Measurements from ENCODE around the gene PARD6B. TPM values are rescaled to one million over a fixed set of nuclear protein-coding genes. Genes with fewer than 3 reads are reported as not detected.
"Not testable (repeated sequence)": the region's sequence is repeated elsewhere in the genome, so short reads cannot be mapped to it uniquely, and the experiment has no call there.

The PARD6B gene
- polyA plus RNA-seq, 1 of the 3 experiments (the other 2 are of a cell fraction), result 0.49 TPM

DNA sequence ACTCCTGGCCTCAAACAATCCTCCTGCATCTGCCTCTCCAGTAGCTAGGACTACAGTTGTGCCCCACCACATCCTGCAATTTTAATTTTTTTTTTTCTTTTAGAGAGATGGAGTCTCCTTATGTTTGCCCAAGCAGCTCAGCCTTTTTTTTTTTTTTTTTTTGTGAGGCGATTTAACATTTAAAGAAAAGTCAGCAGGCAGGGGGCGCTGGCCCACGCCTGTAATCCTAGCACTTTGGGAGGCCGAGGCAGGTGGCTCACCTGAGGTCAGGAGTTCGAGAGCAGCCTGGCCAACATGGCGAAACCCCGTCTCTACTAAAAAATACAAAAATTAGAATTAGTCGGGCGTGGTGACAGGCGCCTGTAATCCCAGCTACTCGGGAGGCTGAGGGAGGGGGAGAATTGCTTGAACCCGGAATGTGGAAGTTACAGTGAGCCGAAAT lies 62.2 kb downstream of the PARD6B start:
- H4K20me1 ChIP-seq (ENCODE audit: insufficient read depth); H3K36me3 ChIP-seq (replicated peaks in 1 of 2; ENCODE audit: control insufficient read depth in 1 of 2, insufficient read depth in 2 of 2, low read length in 1 of 2); H3K4me3 ChIP-seq (ENCODE audit: low read depth in 2 of 2, low read length in 1 of 2); H3K9me3 ChIP-seq; H3K9ac ChIP-seq; DNase-seq; H3K9me2 ChIP-seq; H3K27ac ChIP-seq (ENCODE audit: low read depth in 2 of 2, low read length in 1 of 2); H3F3A ChIP-seq (replicated peaks; ENCODE audit: insufficient read depth); H2AFZ ChIP-seq (ENCODE audit: low read depth); H3K27me3 ChIP-seq (ENCODE audit: insufficient read depth); H3K4me2 ChIP-seq: not testable (repeated sequence)
- peak; percentile 63 for TF ChIP-seq CTCF (IDR thresholded peaks at IDR 0.05)
- CTCF ChIA-PET, result interaction anchor here (0.6 to 11.3 kb wide), 25 partner anchors 9 to 553 kb away, joined by 3 to 340 read pairs (median 6); partner anchors contain the start of genes ADNP, DPM1, MOCS3 and PARD6B
- H3K79me2 ChIP-seq (ENCODE audit: insufficient read depth), result peaks cover 21% of the 10 kb centered on the region
- peaks cover 13 to 14% of the 10 kb centered on the region in 2 experiments for H3K4me1 ChIP-seq (ENCODE audit: control insufficient read depth in 1 of 2, insufficient read depth in 2 of 2, low read depth in 1 of 2, low read length in 1 of 2)
- WGBS (ENCODE audit: low lambda C conversion rate), result 80% methylated on average over 13 of the region's 13 CpGs
- POLR2A ChIA-PET, result interaction anchor here (0.7 to 1.7 kb wide), 2 partner anchors 137 to 138 kb away, joined by 3 to 40 read pairs; partner anchors contain the start of gene ADNP

DNA sequence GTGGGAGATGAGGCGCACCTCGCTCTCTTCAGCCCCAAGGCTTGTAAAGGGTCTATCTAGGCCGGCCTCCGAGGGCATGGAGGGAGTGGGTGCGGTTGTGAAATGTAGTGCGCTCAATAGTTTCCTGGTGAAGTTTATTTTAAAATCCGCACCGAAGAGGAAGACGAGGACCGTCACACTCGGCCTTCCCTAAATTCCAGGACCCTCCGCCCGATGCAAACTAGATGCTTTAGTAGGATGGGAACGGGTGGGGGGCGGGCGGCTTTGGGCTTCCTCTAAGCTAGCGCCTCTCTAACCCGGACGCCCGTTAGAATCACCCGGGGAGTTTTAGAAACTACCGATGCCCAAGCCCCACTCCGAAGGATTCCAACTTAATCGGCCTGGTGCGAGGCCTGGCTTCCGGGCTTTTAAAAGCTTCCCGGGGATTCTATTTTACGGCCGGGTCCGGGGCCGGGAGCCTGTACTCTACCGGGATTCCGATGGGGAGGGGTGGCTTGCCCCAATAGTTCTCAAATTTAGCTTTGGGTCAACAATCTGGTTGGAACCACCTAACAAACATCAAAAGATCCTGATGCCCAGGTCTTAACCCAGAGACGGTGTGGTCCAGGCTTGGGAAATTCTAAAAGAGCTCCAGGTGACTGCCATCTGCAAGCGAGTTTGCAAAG lies 62.9 kb downstream of the PARD6B start:
- H4K20me1 ChIP-seq (ENCODE audit: insufficient read depth), result no peaks in the 10 kb centered on the region
- peak overlapping the region; percentile 37; the same call in 1 of the 2 replicates for H3K4me2 ChIP-seq
- peaks cover 10% of the 10 kb centered on the region for H3F3A ChIP-seq (replicated peaks; ENCODE audit: insufficient read depth)
- no peak overlapping the region for H3K9ac ChIP-seq
- H2AFZ ChIP-seq (ENCODE audit: low read depth), result peak overlapping the region; percentile 49; the same call in 1 of the 2 replicates
- POLR2A ChIA-PET, result interaction anchor here (0.9 to 1.8 kb wide), 4 partner anchors 9 to 164 kb away, joined by 4 to 40 read pairs (median 8); partner anchors contain the start of genes ADNP, DPM1 and MOCS3
- peaks cover 21% of the 10 kb centered on the region for H3K79me2 ChIP-seq (ENCODE audit: insufficient read depth)
- no peaks in the 10 kb centered on the region for H3K27me3 ChIP-seq (ENCODE audit: insufficient read depth)
- 51% methylated on average over 28 of the region's 35 CpGs for WGBS (ENCODE audit: low lambda C conversion rate)
- CTCF ChIA-PET, result interaction anchor here (0.6 to 11.3 kb wide), 81 partner anchors 8 to 830 kb away, joined by 3 to 340 read pairs (median 5); partner anchors contain the start of genes ADNP, DPM1, MOCS3 and PARD6B
- peak; percentile 68; the same call in 1 of the 2 replicates for TF ChIP-seq CTCF (IDR thresholded peaks at IDR 0.05)
- TF ChIP-seq, protein P1, sequence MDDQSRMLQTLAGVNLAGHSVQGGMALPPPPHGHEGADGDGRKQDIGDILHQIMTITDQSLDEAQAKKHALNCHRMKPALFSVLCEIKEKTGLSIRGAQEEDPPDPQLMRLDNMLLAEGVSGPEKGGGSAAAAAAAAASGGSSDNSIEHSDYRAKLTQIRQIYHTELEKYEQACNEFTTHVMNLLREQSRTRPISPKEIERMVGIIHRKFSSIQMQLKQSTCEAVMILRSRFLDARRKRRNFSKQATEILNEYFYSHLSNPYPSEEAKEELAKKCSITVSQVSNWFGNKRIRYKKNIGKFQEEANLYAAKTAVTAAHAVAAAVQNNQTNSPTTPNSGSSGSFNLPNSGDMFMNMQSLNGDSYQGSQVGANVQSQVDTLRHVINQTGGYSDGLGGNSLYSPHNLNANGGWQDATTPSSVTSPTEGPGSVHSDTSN (IDR thresholded peaks at IDR 0.05), result no peak
- peak overlapping the region; percentile 75 to 89; a peak in 3 of 4 replicates for H3K4me3 ChIP-seq (ENCODE audit: low read depth in 2 of 2, low read length in 1 of 2)
- no peaks in the 10 kb centered on the region for H3K36me3 ChIP-seq (replicated peaks in 1 of 2; ENCODE audit: control insufficient read depth in 1 of 2, insufficient read depth in 2 of 2, low read length in 1 of 2)
- H3K27ac ChIP-seq (ENCODE audit: low read depth in 2 of 2, low read length in 1 of 2), result no peak overlapping the region
- H3K9me3 ChIP-seq, result no peaks in the 10 kb centered on the region
- no peak for DNase-seq
- no peaks in the 10 kb centered on the region for H3K9me2 ChIP-seq
- H3K4me1 ChIP-seq (ENCODE audit: control insufficient read depth in 1 of 2, insufficient read depth in 2 of 2, low read depth in 1 of 2, low read length in 1 of 2), result peaks cover 10 to 13% of the 10 kb centered on the region in 2 experiments
